HG03097 (cell line): ENCODE measurements around the gene DHRS9.
"Not testable (repeated sequence)": the region's sequence is repeated elsewhere in the genome, so short reads cannot be mapped to it uniquely, and the experiment has no call there.

ENCODE experiments used
- ATAC-seq: cut with Tn5 transposase; IDR thresholded peaks from one replicate; pipeline ENCODE4 v1.9.1; 2021; ENCODE audit not compliant: unreplicated experiment, low FRiP score

The DHRS9 gene

DNA sequence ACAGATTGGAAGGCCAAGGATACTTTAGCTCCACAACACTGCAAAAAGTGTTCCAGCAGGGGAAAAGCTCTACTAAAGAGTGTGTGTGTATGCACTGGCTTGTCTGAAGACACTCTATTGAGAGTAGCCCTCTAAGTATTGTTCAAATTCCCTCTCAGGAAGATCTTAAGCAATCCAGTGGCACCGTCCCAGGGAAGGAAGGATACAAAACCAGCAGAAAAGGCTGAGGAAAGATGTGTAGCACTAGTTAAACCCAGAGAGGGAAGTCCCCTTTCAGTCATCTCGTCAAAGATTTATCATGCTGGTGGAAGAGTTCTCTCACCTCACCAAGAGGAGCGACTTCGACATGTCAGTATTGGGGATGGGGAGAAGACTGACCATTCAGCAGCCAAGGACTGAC, 50.5 kb downstream of the DHRS9 start:
- ATAC-seq = no peak

DNA sequence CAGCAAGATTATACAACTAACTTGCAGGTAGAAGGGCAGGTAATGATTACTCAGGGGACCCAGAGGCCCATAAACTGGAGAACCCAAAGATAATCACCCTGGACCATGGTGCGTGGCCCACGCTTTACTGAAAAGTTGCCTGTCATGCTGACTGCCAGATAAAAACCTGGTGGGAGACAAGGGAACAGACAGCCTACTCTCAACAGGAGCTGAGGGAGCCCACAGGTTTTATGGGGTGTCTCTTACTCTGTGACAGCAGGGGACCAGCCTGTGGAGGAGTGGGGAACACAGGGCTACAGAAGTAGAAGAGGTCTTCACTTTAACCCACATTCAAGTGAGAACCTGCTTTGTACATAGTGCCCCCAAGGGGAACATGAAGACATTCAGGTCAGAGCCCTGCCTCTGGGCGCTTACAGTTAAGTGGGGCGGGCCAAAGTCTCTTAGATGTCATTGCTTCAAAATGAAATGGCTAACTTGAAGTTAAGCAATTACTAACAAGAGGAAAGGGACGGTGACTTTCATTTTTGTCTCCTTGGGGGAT, 60.4 kb downstream of the DHRS9 start:
- ATAC-seq = no peak

DNA sequence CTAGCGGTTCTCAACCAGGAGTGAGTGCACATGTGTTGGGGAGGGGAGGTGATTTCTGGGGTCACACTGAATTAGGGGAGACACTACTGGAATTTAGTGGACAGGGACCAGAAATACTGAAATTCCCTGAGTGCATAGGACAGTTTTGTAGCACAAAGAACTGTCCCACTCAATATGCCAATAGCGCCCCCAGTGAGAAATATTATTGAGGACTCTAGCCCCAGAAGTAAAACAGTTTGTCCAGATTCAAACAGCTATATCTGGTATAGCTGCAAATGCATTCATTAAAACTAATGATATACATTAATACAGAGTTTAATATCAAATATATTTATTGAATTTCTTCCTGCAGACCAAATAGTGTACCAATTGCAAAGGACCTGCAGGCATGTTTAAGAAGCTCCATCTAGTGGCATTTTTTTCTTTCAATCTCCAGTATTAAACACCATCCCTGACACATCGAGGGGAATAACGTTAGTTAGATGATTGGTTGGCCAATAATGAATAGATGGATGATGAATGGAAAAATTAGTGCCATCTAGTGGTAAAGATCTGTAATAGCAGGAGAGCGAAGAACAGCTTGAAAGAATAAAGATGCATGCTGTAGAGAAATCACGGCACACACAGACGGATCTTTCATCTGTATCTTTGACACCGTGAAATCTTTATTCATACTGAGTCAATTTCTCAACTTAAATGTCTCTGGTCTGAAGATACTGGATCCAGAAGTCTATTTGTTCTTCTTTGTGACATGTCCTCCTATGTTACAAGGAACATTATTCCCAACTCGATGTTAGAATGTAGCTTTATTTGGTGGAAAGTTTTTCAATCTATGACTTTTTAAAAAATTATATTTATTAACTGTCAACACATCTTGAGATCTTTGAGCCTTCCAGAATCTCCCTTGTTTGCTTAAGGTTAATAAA, 62.5 kb downstream of the DHRS9 start:
- ATAC-seq = no peak

DNA sequence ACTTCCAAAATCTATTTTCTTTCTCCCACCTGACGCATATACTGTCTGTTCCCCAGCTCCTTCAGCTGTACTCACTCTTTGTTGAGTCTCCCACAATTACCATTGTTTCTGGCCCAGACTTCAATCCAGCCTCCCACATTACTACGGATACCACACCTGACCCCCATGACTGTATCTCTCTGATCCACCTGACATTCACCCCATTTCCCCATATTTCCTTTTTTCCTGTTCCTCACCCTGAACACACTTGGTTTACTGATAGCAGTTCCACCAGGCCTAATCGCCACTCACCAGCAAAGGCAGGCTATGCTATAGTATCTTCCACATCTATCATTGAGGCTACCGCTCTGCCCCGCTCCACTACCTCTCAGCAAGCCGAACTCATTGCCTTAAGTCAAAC, 64.9 kb downstream of the DHRS9 start:
- not testable (repeated sequence) for ATAC-seq

DNA sequence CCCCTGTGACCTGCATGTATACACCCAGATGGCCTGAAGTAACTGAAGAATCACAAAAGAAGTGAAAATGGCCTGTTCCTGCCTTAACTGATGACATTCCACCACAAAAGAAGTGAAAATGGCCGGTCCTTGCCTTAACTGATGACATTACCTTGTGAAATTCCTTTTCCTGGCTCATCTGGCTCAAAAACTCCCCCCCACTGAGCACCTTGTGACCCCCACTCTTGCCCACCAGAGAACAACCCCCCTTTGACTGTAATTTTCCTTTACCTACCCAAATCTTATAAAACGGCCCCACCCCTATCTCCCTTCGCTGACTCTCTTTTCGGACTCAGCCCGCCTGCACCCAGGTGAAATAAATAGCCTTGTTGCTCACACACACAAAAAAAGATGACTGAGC, 67.1 kb downstream of the DHRS9 start:
- not testable (repeated sequence) for ATAC-seq

DNA sequence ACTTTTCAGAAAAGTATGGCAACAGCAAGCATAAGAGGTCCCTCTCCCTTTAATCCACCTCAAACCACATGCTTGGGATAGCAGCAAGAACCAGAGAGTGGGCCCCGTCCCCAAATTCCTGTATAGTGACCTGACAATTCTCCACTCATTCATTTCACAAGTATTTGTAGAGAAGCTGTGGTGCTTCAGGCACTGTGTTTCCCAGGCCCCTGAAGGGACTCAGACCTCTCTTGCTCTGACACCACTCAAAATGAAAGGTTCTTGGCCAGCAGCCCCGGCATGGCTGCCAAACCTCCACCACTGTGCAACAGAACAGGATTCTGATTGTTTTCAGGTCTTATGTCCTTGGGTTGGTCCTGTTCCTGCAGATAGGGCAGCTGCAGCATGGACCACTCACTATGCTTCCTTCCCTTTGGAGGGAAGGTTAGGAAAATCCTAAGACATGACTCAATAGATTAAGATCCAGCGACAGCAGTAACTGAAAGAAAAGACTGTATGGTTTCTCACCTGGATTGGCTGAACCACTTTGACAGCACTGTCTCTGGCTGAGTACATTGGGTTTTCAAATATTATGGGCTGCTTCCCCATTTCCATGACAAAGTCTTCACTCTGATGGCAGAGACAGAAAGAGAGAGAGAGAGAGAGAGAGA, 67.6 kb downstream of the DHRS9 start:
- ATAC-seq = no peak

DNA sequence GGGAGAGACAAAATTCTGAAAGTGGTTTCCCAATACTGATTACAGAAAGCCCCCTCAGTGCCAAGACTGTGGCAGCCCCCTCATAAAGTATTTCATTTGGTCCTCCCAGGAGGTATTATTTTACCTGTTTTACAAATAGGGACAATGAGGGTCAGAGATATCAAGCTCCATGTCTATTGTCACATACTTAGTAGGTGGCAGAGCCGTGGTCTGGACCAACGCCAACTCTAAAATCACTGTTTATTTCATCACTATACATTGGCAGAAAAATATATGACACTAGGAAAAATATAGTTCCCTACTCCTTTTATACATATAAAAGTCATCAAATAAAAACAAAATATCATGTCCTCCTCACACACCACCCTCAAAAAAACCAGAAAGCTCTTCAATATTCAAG, 68.6 kb downstream of the DHRS9 start:
- ATAC-seq = no peak

DNA sequence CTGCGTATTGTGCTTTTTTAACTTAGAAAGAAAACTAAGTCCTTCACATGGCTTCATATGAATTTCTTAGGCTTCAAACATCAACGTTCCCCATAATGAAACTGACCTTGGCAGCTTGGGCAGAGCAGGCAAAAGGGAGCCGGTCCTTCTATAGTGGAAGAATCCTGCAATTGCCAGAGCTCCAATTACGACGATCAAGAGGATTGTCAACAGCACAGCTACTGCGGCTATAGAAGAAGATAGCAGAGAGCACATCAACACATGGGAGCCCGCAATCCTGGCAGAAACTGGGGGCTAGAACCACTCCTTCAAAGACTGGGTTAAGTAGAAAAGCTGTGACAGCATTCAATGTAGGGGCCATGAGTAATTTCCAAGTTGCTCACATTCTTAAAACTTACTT, 69.8 kb downstream of the DHRS9 start:
- ATAC-seq = no peak

DNA sequence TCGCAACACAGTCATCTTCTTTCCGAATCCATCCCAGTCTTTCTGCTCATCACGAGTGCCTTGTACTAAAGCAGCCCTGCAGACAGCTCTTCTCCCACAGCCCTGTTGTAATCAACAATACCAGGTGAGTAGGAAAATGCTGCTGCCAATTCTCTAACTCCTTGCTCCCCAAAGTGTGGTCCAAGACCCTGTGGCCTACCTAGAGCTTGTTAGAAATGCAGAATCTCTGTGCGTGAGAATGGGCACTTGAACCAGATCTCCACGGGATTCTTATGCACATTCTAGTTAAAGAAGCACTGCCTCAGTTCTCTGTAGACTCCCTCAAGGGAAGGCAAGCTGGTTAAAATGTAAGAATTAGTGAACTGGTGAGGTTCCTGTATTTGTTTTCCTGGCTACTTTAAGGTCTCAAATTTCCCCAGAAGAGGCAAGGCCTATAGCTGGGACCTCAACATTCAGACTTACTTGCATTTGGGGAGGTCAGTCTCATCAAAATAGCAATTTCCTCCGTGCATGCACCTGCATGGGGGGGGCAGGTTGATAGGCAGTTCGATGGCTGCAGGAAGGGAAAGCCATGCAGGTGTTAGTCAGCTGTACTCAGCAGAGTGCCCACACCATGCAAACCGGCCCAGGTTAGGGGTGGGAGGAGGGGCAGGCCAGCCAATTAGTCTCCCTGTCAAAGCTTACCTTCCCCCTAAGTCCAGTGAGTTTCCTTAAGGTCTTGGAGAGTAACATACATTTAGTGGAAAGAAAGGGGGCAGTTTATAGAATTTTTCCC, 70.8 kb downstream of the DHRS9 start:
- ATAC-seq = no peak

DNA sequence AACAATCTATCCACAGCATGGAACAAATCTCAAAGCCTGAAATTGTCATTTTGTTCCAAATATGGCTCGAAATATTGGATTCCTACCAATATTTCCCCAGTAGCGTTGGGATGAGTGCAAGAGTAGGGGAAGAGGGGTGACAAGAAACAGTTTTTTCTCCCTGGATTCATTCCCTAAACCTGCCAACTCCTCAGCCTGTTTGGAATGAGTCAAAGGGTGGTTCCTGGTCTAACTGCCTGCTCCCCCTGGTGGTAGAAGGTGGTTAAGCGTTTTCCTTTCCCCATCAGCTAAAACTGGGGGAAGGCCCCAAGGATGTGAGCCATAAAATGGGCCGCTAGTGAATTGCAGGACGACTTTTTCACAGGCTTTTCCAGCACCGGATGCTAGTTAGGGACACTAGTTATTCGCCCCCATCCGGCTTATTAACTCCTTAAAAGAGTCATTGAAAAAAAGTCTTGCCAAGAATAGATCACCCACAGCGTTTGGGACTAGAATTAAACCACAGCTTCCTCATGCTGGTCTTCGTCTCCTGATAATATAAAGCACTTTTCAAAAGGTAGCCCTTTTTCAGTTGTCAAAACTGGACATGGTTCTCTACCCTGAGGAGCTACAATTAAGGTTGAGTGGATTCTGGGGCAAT, 72.5 kb downstream of the DHRS9 start:
- no peak for ATAC-seq

DNA sequence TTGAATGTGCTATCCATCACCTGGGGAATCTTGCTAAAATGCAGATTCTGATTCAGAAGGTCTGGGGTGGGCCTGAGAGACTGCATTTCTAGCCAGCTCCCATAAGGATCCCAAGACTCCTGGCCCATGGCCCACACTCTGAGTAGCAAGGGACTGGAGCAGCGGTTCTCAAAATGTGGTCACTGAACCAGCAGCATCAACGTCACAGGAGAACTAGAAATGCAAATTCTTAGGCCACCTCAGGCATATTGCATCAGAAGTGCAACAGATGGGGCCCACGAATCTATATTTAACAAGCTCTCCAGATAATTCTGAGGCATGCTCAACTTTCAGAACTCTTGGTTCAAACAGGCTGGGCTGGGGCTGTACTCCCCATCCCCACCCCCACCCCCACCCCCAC, 74.6 kb downstream of the DHRS9 start:
- ATAC-seq = no peak
